Measurements from ENCODE around the gene ATP5PD.
A peak's percentile ranks its signal among the peaks of the same experiment; 100 is the strongest.
"Not testable (repeated sequence)": the region's sequence is repeated elsewhere in the genome, so short reads cannot be mapped to it uniquely, and the experiment has no call there.

The ATP5PD gene

DNA sequence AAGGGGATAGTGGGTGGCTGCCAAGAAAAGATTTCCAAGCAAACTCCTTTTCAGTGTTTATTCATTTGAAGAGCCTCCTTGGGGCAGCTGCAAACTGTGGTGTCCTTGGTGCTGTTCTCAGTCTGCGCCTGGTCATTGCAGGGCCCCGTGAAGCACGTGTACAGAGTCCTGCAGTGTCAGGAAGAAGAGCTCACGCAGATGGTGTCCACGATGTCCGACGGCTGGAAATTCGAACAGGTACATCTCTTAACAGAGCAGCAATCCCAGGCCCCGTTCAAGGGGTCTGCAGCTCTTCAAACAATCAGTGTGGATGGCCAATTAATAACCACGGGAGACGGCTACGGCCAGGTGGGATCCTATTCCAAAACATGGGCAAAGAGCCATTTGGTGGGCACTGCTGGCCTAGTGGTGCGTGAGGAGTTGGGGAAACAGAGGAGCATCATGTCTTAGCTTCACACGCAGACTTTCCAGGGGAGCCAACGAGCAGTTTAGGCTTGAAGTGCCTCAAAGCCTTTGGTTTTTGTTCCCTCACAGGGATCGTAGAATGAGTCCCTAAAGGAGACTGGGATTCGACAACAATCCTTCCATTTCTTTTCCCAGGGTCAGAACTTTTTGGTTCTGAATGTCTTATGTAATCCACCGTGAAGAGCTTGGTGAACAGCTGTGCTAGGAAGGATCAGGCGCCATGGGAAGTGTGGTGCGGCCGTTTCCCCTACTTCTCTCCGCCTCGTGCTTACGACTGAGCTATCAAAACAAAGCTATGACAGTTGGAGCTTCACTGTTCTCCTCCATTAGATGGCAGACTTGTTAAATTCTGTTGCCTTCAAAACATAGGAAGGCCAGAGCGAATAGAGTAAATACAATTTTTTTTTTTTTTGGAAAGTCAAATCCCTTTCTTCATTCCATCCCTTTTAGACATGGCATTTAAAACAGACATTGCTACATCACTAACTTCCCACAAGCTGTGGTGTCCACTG, 12.9 kb upstream of the ATP5PD start:
- DNase-seq (ENCODE audit: low read depth in 4 of 4, low spot score in 1 of 4) = no peak

DNA sequence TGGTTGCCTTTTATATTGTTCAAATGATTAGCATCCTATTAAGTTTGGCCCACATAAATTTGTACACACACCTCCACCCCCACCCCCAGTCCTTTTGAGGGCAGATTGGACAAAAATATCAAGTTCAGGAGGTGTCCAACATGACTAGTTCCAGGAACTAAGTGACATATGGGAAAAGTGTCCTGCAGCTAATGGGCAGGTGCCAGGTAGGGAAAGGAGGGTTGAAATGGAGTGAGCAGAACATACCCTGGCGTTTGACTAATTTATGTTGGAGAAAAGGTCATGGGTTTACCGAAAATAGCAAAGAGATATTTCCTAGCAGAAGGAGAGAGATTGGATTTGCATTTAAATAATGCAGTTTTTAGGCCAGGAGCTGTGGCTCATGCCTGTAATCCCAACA, 5.2 kb upstream of the ATP5PD start:
- DNase-seq (ENCODE audit: low read depth in 4 of 4, low spot score in 1 of 4) = no peak

DNA sequence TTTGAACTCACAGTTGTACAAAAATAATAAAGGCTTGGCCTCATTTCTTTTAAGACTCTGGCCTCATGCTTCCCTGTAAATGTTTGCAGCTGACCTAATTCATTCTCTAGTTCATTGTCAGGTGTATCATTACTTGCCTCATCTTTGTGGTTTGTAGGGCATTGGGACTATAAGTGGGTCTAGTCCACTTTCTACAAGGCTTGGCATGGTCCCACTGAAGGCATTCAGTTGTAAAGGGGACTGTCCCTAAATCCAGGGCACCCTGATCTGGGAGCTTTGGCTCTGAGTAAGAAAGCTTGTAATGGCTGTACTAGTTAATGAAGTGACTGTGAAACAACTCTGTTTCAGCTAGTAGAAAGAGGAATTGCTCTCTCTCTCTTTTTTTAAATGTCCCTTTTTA, 2.9 kb upstream of the ATP5PD start:
- no peak for DNase-seq (ENCODE audit: low read depth in 4 of 4, low spot score in 1 of 4)

DNA sequence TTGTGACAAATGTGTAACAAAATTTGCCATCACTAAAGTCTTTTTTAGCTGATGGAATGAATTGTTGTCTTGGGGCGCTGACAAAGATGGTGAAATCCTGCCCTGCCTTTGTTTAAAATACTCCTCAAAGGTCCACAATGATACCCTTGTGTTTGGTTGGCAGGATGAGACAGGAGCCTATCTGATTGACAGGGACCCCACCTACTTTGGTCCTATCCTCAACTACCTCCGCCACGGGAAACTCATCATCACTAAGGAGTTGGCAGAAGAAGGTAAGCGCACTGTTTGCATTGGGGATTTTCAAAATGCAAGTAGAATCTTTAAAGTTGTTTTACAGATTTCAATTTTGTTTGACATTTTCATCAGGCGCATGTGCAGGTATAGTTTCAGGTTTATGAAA, 2.3 kb upstream of the ATP5PD start:
- no peak for DNase-seq (ENCODE audit: low read depth in 4 of 4, low spot score in 1 of 4)

DNA sequence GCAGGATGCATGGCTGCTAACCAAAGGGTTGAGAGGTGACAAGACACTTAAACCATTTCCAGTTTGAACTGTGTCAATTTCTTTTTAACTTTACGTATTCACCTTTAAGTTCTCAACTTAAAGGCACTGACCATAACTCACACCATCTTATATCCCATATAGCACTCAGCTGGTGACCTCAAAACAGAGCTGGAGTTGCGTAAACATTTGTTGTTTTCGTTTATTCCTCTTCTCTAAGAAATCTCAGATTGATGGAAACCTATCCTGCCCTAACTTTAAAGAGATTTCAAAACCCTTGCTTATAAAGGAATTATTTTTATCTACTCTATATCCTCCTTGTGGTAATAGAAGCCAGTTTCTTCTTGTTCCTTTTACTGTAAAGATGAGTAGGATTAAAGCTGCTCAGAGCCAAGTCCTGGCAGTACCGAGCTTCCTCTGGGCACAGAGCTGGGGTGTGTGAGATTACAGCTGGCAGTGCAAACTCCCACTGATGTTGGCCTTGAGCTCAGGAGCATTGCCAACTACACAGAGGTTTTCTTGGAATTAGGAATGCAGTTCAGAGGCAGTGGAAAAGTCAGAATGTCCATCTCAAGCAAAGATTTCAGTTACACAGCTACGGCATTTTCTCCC, 1.6 kb upstream of the ATP5PD start:
- DNase-seq (ENCODE audit: low read depth in 4 of 4, low spot score in 1 of 4) = no peak

DNA sequence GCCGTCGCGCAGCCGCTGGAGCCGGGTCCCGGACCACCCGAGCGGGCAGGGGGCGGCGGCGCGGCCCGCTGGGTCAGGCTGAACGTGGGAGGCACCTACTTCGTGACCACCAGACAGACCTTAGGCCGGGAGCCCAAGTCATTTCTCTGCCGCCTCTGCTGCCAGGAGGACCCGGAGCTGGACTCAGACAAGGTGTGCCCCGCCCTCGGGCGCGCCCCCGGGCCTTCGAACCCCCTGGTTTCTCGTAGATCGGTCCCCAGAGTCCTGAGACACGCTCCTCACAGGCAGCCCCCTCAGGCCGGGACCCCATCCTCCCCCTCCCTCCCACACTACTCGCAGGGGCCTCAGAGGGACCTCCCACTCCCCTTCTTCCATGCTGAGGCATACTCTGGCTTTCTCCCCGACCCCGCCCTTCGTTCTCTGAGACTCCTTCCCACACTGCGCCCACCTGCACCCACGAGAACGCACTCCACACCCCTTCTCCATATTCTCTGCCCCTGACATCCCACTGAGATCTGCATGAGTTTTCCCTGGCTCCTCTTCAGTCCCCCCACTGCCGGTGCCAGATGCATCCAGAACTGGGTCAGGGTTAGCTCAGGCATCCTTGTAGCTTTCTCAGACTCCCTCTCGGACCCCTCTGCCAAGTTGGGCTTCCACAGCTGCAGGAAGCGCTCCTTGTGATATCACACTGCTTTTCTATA, 779 bp upstream of the ATP5PD start:
- no peak for DNase-seq (ENCODE audit: low read depth in 4 of 4, low spot score in 1 of 4)

DNA sequence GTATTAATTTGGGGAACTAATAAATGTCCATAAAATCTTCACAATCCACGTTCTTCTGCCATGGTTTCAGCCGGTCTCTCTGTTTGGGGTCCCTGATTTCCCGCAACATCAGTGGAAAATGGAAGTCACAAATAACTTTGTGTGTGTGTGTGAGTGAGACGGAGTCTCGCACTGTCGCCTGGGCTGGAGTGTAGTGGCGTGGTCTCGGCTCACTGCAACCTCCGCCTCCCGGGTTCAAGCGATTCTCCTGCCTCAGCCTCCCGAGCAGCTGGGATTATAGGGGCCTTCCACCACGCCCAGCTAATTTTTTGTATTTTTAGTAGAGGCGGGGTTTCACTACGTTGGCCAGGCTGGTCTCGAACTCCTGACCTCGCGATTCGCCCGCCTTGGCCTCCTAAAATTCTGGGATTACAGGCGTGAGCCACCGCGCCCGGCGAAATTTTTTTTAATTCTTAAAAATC, 793 bp downstream of the ATP5PD start:
- not testable (repeated sequence) for DNase-seq (ENCODE audit: low read depth in 4 of 4, low spot score in 1 of 4)

DNA sequence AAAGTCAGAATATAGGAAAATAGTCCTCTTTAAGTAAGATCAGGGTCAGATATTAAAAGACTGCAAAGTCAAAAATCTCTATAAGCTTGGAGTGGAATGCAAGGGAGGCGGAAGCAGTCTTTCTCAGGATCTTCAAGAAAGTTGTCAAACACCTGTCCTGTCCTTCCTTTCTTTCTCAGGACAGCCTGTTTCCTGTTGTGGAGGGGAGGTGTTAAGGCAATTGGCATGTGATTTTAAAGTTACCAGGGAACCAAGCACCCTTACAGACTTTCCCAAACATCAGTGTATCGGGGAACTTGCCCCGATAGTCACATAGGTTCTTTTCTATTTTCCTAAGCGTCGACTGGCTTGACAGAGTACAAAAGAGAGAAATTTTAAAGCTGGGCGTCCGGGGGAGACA, 2.1 kb downstream of the ATP5PD start:
- DNase-seq (ENCODE audit: low read depth in 4 of 4, low spot score in 1 of 4) = no peak

DNA sequence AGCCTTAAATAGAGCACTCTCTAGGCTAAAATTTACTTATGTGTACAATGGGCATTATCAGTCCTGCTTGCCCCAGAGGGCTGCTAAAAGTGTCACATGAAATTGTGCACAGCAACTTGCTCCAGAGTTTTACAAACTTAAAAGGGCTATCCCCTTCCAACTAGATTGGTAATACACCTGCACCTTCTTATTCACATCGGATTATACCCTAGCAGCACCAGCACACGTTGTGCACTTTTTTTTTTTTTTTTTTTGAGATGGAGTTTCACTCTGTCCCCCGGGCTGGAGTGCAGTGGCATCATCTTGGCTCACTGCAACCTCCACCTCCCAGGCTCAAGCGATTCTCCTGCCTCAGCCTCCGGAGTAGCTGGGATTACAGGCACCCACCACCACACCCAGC, 3.0 kb downstream of the ATP5PD start:
- not testable (repeated sequence) for DNase-seq (ENCODE audit: low read depth in 4 of 4, low spot score in 1 of 4)

DNA sequence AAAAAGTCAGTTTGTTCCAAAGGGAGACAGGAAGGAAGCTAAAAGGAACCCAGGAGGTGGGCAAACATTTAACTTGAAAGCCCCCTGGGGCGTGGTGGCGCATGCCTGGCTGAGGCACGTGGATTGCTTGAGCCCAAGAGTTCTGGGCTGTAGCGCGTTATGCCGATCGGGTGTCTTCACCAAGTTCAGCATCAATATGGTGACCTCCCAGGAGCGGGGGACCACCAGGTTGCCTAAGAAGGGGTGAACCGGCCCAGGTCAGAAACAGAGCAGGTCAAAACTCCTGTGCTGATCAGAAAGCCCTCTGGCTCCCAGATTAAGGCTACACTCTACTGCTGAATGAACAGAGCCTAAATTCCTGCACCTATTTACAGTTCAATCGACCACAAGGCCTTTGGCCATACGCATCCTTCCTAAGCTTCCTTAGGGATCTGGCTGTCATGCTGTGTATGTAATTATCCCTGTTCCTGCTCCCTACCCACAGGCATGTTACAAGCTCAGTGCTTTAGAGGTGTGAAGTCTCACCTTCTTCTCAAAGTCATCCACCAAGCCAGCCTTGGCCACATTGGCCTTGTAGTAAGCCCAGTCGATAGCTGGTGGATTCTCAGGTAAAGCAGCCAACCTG, 5.0 kb downstream of the ATP5PD start:
- no peak for DNase-seq (ENCODE audit: low read depth in 4 of 4, low spot score in 1 of 4)

DNA sequence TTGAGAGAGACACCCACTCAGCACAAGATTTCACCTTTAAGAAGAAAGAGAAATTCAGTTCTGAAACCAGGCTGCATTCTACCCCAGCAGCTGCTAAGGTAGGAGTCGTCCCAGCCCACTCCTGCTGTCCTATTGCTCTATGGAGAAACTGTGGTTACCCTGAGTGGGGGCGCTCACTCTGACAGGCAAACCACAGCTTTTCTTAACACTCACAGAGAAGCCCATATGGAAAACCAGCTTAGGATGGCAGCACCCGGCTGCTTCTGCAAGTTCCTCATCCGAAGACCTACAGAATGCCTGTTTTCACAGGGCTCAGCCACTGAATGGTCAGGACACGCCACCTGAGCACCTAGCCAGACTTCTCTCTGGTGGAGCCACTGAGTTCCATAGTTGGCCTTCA, 7.5 kb downstream of the ATP5PD start:
- DNase-seq (ENCODE audit: low read depth in 4 of 4, low spot score in 1 of 4) = no peak

DNA sequence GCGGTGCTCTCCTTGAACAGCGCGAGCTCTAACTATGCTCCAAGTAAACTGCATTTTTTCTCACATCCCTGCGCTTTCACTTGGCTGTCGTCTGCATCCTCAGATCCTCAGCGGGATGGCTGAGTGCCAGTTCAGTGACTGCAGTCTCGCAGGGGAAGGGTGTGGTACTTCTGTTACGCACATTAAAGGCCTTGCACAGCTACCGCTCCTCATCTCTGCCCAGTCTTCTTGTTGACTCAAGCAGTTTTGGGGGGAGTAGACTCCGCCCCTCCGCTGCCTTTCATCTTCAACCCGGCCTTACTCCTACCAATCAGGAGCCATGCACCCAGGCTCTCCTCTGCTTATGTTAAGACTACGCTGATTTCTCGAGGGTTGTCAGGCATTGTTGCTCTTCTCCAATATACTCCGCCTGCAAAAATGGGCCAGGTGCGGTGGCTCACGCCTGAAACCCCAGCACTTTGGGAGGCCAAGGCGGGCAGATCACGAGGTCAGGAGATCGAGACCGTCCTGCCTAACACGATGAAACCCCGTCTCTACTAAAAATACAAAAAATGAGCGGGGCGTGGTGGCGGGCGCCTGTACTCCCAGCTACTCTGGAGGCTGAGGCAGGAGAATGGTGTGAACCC, 10.0 kb downstream of the ATP5PD start:
- peak in 3 of 4 experiments; percentile 48 to 64 (median 60) for DNase-seq (ENCODE audit: low read depth in 4 of 4, low spot score in 1 of 4)

DNA sequence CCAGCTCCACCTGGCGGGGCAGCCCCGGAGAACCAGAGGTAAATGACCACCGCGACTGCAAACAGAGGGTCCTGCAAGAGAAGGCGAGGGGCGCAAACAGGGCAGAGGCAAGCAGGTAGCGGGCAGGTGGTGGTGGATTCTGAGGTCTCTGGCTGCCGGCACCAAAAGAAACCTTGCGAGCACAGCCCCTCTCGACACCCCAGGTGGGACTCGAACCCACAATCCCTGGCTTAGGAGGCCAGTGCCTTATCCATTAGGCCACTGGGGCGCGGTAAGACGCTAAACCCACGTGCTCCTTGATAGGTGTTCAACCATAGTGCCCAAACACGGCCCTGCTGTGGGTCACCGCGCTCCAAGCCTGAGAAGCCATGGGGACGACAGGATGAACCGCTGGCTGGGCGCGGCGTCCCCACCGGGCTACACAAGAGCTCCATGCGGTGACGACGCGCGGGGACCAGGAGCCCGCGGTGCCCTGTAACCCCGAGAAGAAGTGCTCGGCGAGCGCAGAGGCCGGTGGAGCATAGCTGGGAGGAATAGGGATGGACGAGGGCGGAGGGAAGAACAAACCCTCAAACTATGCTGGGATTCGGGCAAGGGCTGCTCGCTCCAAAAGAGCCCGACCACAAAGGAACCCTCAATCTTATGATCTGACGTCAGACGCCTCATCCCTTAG, 12.4 kb downstream of the ATP5PD start:
- DNase-seq (ENCODE audit: low read depth in 4 of 4, low spot score in 1 of 4) = peak in 3 of 4 experiments; percentile 91 to 94 (median 93)

DNA sequence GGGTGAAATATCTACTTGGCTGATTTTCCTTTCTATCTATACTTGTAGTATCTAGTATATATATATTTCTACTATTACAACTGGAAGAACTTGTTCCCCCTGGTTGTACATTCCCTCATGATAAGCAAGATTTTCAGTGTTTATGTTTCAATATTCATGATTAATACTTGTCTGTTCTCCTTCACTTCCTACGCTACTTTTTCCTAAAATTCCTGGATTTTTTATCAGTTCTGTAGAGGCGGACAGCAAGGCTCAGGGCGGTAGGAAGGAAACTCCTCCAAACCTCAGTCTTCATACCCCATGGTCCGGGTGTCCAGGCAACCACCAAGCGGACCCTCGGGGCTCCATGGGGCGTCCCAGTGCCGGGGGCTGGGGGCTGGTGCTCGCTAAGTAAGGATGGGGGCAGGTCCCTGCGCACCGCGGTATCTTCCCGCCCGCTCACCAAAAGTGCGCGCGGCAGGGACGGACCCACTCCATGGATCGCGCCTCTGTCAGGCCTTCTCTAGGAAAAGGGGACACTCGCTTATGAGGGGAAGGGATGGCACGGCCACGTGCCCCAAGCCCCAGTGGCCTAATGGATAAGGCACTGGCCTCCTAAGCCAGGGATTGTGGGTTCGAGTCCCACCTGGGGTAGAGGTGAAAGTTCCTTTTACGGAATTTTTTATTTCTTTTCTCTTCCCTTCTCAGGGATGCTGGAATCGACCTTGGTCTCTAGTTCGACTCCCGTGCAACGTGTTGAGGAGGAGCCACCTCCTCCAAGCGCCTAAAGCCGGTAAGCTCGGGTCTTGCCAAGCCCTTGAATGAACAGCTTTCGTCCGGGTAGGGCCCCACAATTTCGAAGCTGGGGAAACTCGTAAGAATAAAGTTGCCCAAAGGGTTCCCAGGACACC, 13.2 kb downstream of the ATP5PD start:
- DNase-seq (ENCODE audit: low read depth in 4 of 4, low spot score in 1 of 4) = peak in 3 of 4 experiments; percentile 93 to 96 (median 95)

DNA sequence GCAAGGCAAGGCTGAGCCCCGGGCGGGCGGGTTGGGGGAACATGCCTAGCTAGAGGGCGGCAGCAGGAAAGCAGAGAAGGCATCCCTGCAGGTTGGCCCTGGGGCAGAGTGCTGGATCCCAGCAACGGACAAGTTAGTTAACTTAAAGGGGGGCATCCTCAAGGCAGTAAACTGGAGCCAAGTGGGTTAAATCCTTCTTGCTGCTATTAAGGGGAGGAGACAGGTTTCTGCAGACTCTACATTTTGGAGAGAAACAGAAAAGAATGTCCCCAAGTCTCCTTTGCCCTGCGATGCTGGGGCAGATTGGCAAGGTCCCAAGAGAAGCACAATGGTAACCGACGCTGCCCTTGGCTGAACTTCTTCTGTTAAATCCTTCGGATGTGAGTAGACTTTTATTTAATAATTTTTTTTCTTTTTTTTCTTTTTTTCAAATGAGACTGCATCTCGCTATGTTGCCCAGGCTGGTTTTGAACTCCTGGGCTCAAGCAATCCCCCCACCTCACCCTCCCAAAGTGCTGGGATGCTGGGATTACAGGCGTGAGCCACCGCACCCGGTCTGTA, 14.0 kb downstream of the ATP5PD start:
- no peak for DNase-seq (ENCODE audit: low read depth in 4 of 4, low spot score in 1 of 4)

DNA sequence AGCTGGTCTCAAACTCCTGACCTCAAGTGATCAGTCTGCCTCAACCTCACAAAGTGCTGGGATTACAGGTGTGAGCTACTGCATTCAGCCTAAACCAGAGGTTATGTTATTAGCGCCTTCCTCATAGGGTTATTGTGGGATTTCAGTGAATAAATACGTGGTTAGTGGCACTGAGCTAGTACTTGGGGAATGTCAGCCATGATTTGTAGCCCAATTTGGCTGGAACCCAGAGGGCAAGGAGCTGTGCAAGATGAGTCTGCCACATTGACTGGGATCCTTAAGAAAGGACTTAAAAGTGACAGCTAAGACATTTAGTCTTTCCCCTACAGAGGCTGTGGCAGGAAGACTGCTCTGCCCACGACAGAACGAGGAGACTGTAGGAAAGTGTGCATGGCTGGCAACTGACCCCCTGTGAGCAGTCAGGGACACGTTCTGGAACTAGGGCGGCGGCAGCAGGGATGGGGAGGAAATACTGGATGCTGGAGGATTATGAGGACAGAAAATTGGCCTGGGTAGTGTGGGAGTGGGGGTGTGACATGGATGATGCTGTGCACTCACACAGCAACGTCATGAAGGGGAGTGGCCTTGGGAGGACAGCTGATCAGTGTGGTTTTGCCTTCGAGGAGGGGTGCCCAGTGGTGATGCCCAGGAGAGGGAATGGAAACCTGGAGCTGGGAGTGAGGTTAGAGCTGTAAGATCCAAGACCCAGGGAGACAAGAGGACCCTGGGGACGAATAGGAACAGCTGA, 14.6 kb downstream of the ATP5PD start:
- peak in 1 of 4 experiments; percentile 55 for DNase-seq (ENCODE audit: low read depth in 4 of 4, low spot score in 1 of 4)

DNA sequence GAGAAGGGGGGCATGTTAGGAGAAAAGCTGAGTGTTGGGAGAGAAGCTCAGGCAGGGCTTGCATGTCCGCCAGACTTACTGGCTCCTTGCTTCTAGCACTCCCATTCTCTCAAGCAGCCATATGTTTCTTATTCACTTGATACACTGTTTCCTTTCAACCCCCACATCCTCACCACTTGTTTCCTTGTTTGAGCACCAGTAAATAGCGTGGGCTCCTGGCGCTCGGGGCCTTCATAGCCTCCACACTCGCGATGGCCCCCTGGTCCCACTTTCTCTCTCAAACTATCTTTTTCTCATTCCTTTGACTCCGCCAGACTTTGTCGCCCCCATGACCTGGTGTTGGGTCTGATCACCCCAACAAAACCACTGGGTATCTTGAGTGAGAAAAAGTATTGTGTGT, 16.6 kb downstream of the ATP5PD start:
- DNase-seq (ENCODE audit: low read depth in 4 of 4, low spot score in 1 of 4) = no peak

DNA sequence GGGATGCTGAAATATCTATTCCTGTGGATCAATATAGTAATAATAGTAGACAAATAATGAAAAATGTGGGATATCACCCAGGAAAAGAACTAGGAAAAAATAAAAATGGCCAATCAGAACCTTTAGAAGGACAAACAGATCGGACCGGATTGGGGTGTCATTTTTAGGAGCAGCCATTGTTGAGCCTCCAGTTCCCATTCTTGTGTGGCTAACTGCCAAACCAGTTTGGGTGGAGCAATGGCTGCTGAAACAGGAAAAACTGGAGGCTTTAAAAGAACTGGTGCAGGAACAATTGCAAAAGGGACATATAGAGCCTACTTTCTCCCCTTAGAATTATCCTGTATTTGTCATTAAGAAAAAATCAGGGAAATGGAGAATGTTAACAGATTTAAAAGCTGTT, 20.1 kb downstream of the ATP5PD start:
- not testable (repeated sequence) for DNase-seq (ENCODE audit: low read depth in 4 of 4, low spot score in 1 of 4)

All from stimulated activated CD4-positive, alpha-beta T cell treated with anti-CD3 and anti-CD28 coated beads, Interleukin-1b, Interleukin-23, amount 100 ng/mL, for 24 hours (primary cell).